Amygdala (tissue), 56 donors: ENCODE results near the gene CAMKMT.

Experiments
- DNase-seq, 56 donors: peaks; one replicate each; lab custom pipeline; 2025; lab: John Stamatoyannopoulos, UW

Gene CAMKMT

DNA sequence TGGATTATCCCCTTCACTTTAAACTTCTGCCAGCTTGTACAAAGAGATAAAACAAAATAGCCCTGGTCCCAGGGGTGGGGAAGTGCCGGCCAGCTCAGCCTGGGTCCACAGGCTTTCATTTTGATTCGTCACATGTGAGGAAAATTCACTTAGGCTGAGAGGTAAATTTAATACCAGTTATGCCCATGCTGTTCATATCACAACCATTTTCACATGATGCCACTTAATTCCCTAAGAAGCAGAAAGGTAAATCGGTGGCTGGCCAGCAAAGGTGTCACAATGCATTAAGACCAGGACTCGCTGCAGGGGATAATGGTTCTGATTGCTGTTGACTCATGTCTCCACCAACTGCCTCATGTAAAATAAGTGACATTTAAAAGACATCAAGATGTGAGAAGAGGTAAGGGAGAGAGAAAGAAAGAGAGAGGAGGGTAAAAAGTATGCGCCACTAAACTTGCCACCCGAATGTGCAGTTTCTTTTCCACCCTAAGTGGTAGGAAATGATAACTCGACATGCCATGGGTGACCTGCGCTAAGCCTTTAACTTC lies 318.8 kb downstream of the CAMKMT start:
- no peak for DNase-seq

GRCh38 chr2:44680983-44681531 lies 319.3 kb downstream of the CAMKMT start:
- no peak for DNase-seq

DNA sequence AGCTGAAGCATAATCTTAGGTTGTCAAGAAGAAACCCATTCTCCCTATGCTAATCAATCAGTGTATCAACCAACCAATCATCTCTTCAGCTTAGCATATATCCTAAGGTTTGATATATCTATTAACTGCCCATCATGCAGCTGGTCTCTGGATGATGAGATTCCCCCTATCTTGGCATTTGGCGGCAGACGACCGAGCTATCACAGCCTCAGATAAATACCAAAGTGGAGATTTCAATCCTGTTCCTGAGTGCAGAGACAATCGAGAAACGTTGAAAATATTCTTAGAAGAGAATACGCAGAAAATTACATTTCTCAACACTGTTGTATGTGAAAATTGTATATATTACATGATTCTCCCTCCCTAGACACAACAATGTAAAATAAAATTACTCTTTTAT lies 320.7 kb downstream of the CAMKMT start:
- DNase-seq = no peak

DNA sequence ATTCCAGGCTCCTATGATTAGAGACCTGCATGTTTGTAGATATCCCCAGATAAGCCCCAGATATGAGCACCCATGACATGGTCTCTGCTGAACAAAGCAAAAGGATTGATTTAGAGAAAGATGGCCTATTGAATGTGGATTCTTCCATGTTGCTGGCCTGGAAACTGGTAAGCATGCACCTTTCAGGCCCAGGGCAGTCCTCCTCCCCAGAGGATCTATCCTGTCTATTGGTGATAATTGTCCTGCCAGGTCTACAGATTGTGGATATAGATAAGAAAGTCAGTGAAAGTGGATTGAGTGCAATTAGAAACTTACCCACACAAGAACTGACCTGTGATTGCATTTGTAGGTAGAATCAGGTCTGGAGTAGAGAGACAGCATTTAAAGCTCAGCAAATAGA lies 322.8 kb downstream of the CAMKMT start:
- DNase-seq = no peak

DNA sequence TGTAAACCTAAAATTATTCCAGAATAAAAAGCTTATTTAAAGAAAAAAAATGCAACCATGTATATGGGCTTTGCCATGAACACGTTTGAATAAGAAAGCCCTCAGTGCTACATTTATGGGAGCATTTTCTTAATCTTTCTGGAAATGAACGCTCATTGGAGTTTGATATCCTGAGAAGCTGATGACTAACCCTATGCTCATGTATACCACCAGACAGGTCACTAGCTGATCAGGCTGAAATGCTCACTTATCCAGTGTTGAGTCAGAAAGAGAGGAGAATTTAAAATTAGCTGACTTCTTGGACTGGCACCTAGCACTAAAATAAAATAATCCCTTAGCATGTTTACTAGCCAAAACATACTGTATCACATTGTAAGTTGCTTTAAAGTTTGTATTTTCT lies 324.8 kb downstream of the CAMKMT start:
- DNase-seq = no peak

- no peak for DNase-seq
Observed at GRCh38 chr2:44687686-44688455, 326.1 kb downstream of the CAMKMT start.

- no peak for DNase-seq
Observed at GRCh38 chr2:44688456-44689124, 326.8 kb downstream of the CAMKMT start.

- DNase-seq = no peak
Observed at GRCh38 chr2:44689516-44689915, 327.8 kb downstream of the CAMKMT start.

- DNase-seq = no peak
Observed at GRCh38 chr2:44691174-44691785, 329.5 kb downstream of the CAMKMT start.

GRCh38 chr2:44692821-44693220 lies 331.1 kb downstream of the CAMKMT start:
- no peak for DNase-seq

DNA sequence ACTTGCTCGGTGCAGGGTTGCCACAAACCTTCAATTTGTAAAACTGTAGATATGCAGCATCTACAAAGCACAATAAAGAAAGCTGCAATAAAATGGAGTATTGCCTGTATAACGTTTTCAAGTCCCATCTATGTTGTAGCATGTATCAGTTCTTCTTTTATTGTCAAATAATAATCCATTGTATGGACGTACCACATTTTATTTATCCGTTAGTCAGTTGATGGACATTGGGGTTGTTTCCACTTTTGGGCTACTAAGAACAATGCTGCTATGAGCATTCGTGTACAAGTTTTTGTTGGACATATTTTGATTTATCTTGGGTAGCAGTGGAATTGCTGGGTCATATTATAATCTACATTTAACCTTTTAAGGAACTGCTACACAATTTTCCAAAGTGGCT lies 339.1 kb downstream of the CAMKMT start:
- no peak for DNase-seq

GRCh38 chr2:44705356-44705755 lies 343.6 kb downstream of the CAMKMT start:
- no peak for DNase-seq

DNA sequence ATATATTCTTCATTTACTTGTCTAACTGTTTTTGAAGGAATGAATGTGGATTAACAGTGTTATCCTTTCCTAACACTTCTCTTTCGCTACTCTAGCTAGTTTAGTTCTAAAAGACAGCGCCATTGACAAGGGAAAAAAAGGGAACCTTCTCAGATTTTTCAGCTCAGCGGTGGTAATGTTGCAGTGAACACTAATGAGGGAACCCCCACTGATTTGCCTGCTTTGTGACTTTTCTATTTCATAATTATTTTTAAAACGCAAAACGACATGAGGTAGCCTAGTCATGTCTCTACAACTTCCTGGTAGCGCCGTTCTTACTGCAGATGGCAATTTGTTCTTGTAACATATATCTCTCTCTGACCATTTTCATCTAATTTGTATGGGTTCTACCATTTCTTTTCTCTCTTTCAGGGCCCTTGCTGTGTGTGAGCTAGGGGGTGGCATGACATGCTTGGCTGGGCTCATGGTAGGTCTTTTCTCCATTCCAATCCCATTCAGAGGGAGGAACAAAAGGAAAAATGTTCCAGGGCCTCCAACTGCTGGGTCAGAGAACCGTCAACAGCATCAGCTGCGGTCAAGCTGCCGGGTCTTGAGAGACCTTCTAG lies 344.2 kb downstream of the CAMKMT start:
- peak in 5 of 56 donors; percentile 2 to 18 (median 13) for DNase-seq

DNA sequence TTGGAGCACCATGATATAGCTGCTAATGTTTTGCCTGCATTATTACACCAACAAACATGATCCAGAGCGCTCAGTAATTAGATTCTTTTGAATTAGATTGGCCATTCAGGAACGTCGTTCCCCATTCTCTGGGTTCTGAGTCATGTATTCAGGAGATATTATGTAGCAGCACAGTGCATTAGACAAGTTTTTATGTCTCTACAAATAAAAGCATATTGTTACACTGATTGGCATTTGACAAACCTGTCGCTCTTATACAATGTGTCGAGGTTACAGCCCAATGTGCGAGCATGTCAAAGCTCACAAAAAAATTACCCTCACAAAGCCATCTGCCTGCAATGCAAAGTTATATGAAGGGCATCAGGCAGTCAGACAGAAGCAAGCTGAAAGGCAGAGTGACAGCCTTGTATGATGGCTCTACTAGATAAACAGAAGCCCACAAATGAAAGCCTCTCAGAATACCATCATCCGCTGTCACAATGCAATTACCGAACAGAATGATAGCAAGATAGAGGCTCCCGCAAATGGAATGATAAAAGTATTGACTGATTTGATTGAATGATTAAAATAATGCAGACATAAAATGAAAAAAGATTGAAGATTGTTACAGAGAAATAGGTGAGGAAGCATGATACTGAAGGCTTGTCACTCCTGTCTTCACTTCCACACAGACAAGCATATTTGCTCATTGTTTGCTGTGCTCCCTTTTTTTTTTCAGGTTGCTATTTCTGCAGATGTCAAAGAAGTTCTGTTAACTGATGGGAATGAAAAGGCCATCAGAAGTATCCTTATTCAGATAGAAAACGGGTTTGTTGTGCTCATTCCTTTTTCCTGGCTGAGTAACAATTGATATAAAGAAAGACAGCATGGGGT lies 345.2 kb downstream of the CAMKMT start:
- DNase-seq = no peak

GRCh38 chr2:44707945-44708660 lies 346.4 kb downstream of the CAMKMT start:
- no peak for DNase-seq

GRCh38 chr2:44708661-44709000 lies 346.9 kb downstream of the CAMKMT start:
- DNase-seq = no peak

DNA sequence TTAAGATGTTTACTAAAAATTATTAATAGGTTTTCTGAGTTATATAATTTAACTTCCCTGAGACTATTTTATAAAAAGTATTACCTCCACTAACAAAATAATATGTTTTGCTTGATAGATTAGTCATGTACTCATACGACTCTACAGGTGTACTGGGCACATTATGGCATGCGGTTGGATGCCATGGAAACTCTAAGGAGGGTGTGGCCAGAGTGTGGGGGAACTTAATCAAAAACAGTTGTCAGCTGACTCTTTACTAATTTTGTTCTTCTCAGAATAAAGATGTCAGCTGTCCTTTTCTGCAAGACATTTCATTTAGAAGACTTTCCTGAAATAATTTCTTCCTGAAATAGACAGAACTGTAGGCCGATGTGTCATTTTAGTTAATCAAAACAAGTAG lies 351.4 kb downstream of the CAMKMT start:
- DNase-seq = no peak

- peak in 1 of 56 donors; percentile 1 for DNase-seq
Observed at GRCh38 chr2:44715671-44716081, 353.9 kb downstream of the CAMKMT start.

DNA sequence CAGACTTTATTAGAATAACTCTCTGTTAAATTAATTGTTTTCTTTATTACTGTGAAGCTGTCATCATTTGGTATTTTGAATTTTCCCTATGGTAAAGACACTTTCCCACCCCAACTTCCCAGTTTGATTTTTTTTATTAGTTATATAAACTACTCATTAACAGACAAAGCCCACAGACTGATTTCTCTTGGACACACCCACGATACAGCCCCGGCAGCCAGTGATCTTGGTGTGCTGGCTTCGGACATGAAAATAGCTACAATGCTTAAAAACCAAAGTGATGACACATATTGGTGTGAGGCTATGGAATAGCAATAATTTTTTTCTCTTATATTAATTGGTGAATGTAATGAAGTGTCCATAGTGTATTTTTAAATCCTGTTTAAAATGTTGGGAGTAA lies 354.4 kb downstream of the CAMKMT start:
- DNase-seq = no peak
